Trophoblast cell (in vitro differentiated cells and primary cell): Measurements from ENCODE around the gene IFI27.

Source experiments
- DNase-seq, 2 donors: peaks; one replicate each; pipeline ENCODE4 v3.0.0-alpha.2; 2016
- H2AFZ ChIP-seq: 2 replicates; pipeline ENCODE4 v1.6.1; 2013; ENCODE audit warnings: low read length, moderate library complexity, mild to moderate bottlenecking; ENCODE audit not compliant: insufficient read depth, poor library complexity
- H2AK5ac ChIP-seq: 2 replicates; pipeline ENCODE4 v1.6.1; 2013; ENCODE audit warnings: mild to moderate bottlenecking, low read length
- H2BK120ac ChIP-seq: 2 replicates; pipeline ENCODE4 v1.6.1; 2013; ENCODE audit warnings: low read length, mild to moderate bottlenecking, moderate library complexity; ENCODE audit not compliant: insufficient read depth, poor library complexity
- H2BK12ac ChIP-seq: 2 replicates; pipeline ENCODE4 v1.6.1; 2013; ENCODE audit warnings: mild to moderate bottlenecking, low read length, moderate library complexity
- H2BK5ac ChIP-seq: 2 replicates; pipeline ENCODE4 v1.6.1; 2013; ENCODE audit warnings: low read length, low read depth, moderate library complexity, mild to moderate bottlenecking; ENCODE audit not compliant: poor library complexity
- H3K14ac ChIP-seq: 2 replicates; pipeline ENCODE4 v1.6.1; 2013; ENCODE audit warnings: mild to moderate bottlenecking, low read length
- H3K18ac ChIP-seq: 2 replicates; pipeline ENCODE4 v1.6.1; 2013; ENCODE audit warnings: mild to moderate bottlenecking, low read length
- H3K23ac ChIP-seq: 2 replicates; pipeline ENCODE4 v1.6.1; 2013; ENCODE audit warnings: low read length
- H3K27ac ChIP-seq: 2 replicates; pipeline ENCODE4 v1.5.1; 2013; ENCODE audit warnings: low read depth, mild to moderate bottlenecking, inconsistent platforms, low read length, moderate library complexity
- H3K27me3 ChIP-seq: 2 replicates; pipeline ENCODE4 v1.6.1; 2013; ENCODE audit warnings: inconsistent platforms, mild to moderate bottlenecking, low read length, moderate library complexity; ENCODE audit not compliant: insufficient read depth
- H3K36me3 ChIP-seq, 2 experiments: 1 replicate in 1 of 2; 2 replicates in 1 of 2; pipeline ENCODE4 v1.6.1; 2013; ENCODE audit warnings: low read length in 2 of 2, mild to moderate bottlenecking in 2 of 2, moderate library complexity in 1 of 2; ENCODE audit not compliant: insufficient read depth in 2 of 2, control insufficient read depth in 1 of 2
- H3K4ac ChIP-seq: 2 replicates; pipeline ENCODE4 v1.6.1; 2013; ENCODE audit warnings: low read depth, mild to moderate bottlenecking, low read length, moderate library complexity
- H3K4me1 ChIP-seq, 2 experiments: 1 replicate in 1 of 2; 2 replicates in 1 of 2; pipeline ENCODE4 v1.6.1; 2013; ENCODE audit warnings: low read length in 2 of 2, mild to moderate bottlenecking in 2 of 2, moderate library complexity in 1 of 2; ENCODE audit not compliant: insufficient read depth in 2 of 2, control insufficient read depth in 1 of 2
- H3K4me2 ChIP-seq: 2 replicates; pipeline ENCODE4 v1.6.1; 2013; ENCODE audit warnings: inconsistent platforms, mild to moderate bottlenecking, low read length, moderate library complexity
- H3K4me3 ChIP-seq: 2 replicates; pipeline ENCODE4 v1.5.1; 2013; ENCODE audit warnings: mild to moderate bottlenecking, low read depth, low read length, inconsistent platforms
- H3K79me1 ChIP-seq: one replicate; pipeline ENCODE4 v1.6.1; 2013; ENCODE audit warnings: low read length
- H3K79me2 ChIP-seq: 2 replicates; pipeline ENCODE4 v1.6.1; 2013; ENCODE audit warnings: low read length, mild to moderate bottlenecking; ENCODE audit not compliant: control insufficient read depth, insufficient read depth, poor library complexity
- H3K9ac ChIP-seq: 2 replicates; pipeline ENCODE4 v1.6.1; 2013; ENCODE audit warnings: mild to moderate bottlenecking, low read length
- H3K9me3 ChIP-seq: 2 replicates; pipeline ENCODE4 v1.6.1; 2013; ENCODE audit warnings: low read depth, mild to moderate bottlenecking, control low read depth, inconsistent platforms, low read length; ENCODE audit not compliant: insufficient read depth
- H4K12ac ChIP-seq: 2 replicates; pipeline ENCODE4 v1.6.1; 2013; ENCODE audit warnings: low read depth, mild to moderate bottlenecking, low read length, moderate library complexity
- H4K8ac ChIP-seq: 2 replicates; pipeline ENCODE4 v1.6.1; 2013; ENCODE audit warnings: low read depth, mild to moderate bottlenecking, low read length, moderate library complexity
- H4K91ac ChIP-seq: one replicate; pipeline ENCODE4 v1.6.1; 2013; ENCODE audit warnings: low read depth, mild to moderate bottlenecking, low read length, moderate library complexity
- WGBS: extraction: QIAGEN DNeasy Blood & Tissue Kit; methylation state at CpG from one replicate; pipeline ENCODE4 v1.1.7; 2013; ENCODE audit warnings: missing lambda C conversion rate; ENCODE audit not compliant: insufficient read length, insufficient coverage; ENCODE audit errors: extremely low coverage; 5-methylcytosine and 5-hydroxymethylcytosine counted together

IFI27 gene

GRCh38 chr14:94124582-94125377 is 14.2 kb downstream of the IFI27 start:
- no peaks in the 10 kb centered on the region for H3K36me3 ChIP-seq
- no peak overlapping the region for H4K91ac ChIP-seq
- H3K18ac ChIP-seq, result no peak overlapping the region
- no peak overlapping the region for H2BK5ac ChIP-seq
- H2BK120ac ChIP-seq, result no peak overlapping the region
- peaks cover 3% of the 10 kb centered on the region for H3K9me3 ChIP-seq
- no peak overlapping the region for H3K4ac ChIP-seq
- no peak overlapping the region for H3K14ac ChIP-seq
- H4K12ac ChIP-seq, result no peak overlapping the region
- H2AK5ac ChIP-seq, result no peak overlapping the region
- DNase-seq, result no peak
- no peak overlapping the region for H2AFZ ChIP-seq
- no peak overlapping the region for H3K4me2 ChIP-seq
- H3K4me3 ChIP-seq, result no peak overlapping the region
- H3K79me2 ChIP-seq, result no peaks in the 10 kb centered on the region
- H3K27ac ChIP-seq, result no peak overlapping the region
- no CpG with 5 or more reads among the region's 9 CpGs for whole genome bisulfite sequencing
- no peak overlapping the region for H4K8ac ChIP-seq
- H3K4me1 ChIP-seq, result no peaks in the 10 kb centered on the region
- no peak overlapping the region for H3K9ac ChIP-seq
- H3K23ac ChIP-seq, result no peak overlapping the region
- no peaks in the 10 kb centered on the region for H3K27me3 ChIP-seq
- no peaks in the 10 kb centered on the region for H3K79me1 ChIP-seq
- no peak overlapping the region for H2BK12ac ChIP-seq

- Histone ChIP-seq H3K79me2 (no peaks in the 10 kb centered on the region), H3K14ac (no peak overlapping the region), H3K4me1 (no peaks in the 10 kb centered on the region), H3K9ac (no peak overlapping the region), H3K27ac (no peak overlapping the region), H3K18ac (no peak overlapping the region), H3K4ac (no peak overlapping the region), H2BK12ac (no peak overlapping the region), H3K4me2 (no peak overlapping the region), H3K79me1 (no peaks in the 10 kb centered on the region), H4K12ac (no peak overlapping the region), H3K4me3 (no peak overlapping the region), H2BK120ac (no peak overlapping the region), H2AK5ac (no peak overlapping the region), H2AFZ (no peak overlapping the region), H3K23ac (no peak overlapping the region), H4K8ac (no peak overlapping the region), H3K9me3 (no peaks in the 10 kb centered on the region), H2BK5ac (no peak overlapping the region), H4K91ac (no peak overlapping the region), H3K27me3 (no peaks in the 10 kb centered on the region), H3K36me3 (no peaks in the 10 kb centered on the region)
- no peak for DNase-seq
- no CpG with 5 or more reads among the region's 6 CpGs for WGBS
These were observed 15.3 kb downstream of the IFI27 start for GRCh38 chr14:94125659-94126418.

GRCh38 chr14:94126419-94126677 is 15.8 kb downstream of the IFI27 start:
- H3K9me3 ChIP-seq, result no peaks in the 10 kb centered on the region
- no peak overlapping the region for H4K8ac ChIP-seq
- no peak overlapping the region for H2AK5ac ChIP-seq
- H3K79me2 ChIP-seq, result no peaks in the 10 kb centered on the region
- H3K27ac ChIP-seq, result no peak overlapping the region
- no peak overlapping the region for H2BK120ac ChIP-seq
- H3K4me1 ChIP-seq, result no peaks in the 10 kb centered on the region
- no peak overlapping the region for H4K12ac ChIP-seq
- no peak overlapping the region for H3K23ac ChIP-seq
- no peak overlapping the region for H3K18ac ChIP-seq
- H3K36me3 ChIP-seq, result no peaks in the 10 kb centered on the region
- no peak overlapping the region for H2BK5ac ChIP-seq
- H2BK12ac ChIP-seq, result no peak overlapping the region
- no peak overlapping the region for H3K9ac ChIP-seq
- no peak overlapping the region for H3K4me2 ChIP-seq
- H3K27me3 ChIP-seq, result no peaks in the 10 kb centered on the region
- WGBS, result no CpG with 5 or more reads among the region's 1 CpG
- no peak overlapping the region for H3K14ac ChIP-seq
- H3K79me1 ChIP-seq, result no peaks in the 10 kb centered on the region
- H4K91ac ChIP-seq, result no peak overlapping the region
- H3K4ac ChIP-seq, result no peak overlapping the region
- H3K4me3 ChIP-seq, result no peak overlapping the region
- no peak overlapping the region for H2AFZ ChIP-seq
- DNase-seq, result no peak

- Histone ChIP-seq H3K23ac (no peak overlapping the region), H4K12ac (no peak overlapping the region), H3K4me3 (no peak overlapping the region), H3K9me3 (no peaks in the 10 kb centered on the region), H4K8ac (no peak overlapping the region), H3K27ac (no peak overlapping the region), H3K18ac (no peak overlapping the region), H3K4me2 (no peak overlapping the region), H3K14ac (no peak overlapping the region), H3K4me1 (no peaks in the 10 kb centered on the region), H3K79me1 (no peaks in the 10 kb centered on the region), H3K9ac (no peak overlapping the region), H4K91ac (no peak overlapping the region), H2BK120ac (no peak overlapping the region), H3K4ac (no peak overlapping the region), H2BK5ac (no peak overlapping the region), H3K79me2 (no peaks in the 10 kb centered on the region), H2BK12ac (no peak overlapping the region), H2AFZ (no peak overlapping the region), H3K36me3 (no peaks in the 10 kb centered on the region), H3K27me3 (no peaks in the 10 kb centered on the region), H2AK5ac (no peak overlapping the region)
- no peak for DNase-seq
- WGBS, result no CpG with 5 or more reads among the region's 5 CpGs
These were observed 16.3 kb downstream of the IFI27 start for GRCh38 chr14:94126800-94127199.
